Measurements from ENCODE around the gene U2AF1L4.

The U2AF1L4 gene

GRCh38 chr19:35738887-35739229 is 6.4 kb downstream of the U2AF1L4 start:
- CTCF ChIA-PET: no interaction called here
- Histone ChIP-seq H3K9me3 (ENCODE audit: control extremely low read depth in 1 of 5, control insufficient read depth in 4 of 5, insufficient read depth in 2 of 5, low read depth in 1 of 5, low read length in 4 of 5) (no peaks in the 10 kb centered on the region), H3K36me3 (ENCODE audit: control insufficient read depth in 4 of 4, insufficient read depth in 4 of 4, low read length in 3 of 4) (peaks cover 7 to 53% (median 39%) of the 10 kb centered on the region in 4 experiments), H3K4me3 (ENCODE audit: control insufficient read depth in 1 of 7, extremely low read depth in 1 of 7, insufficient read depth in 4 of 7, low read depth in 2 of 7, low read length in 6 of 7) (no peak overlapping the region), H3K4me1 (ENCODE audit: control extremely low read depth in 1 of 4, control insufficient read depth in 4 of 4, insufficient read depth in 4 of 4, low read length in 3 of 4) (peaks cover 4 to 40% (median 36%) of the 10 kb centered on the region in 4 experiments), H3K27ac (ENCODE audit: insufficient read depth in 1 of 2, low read depth in 1 of 2, low read length in 2 of 2, poor library complexity in 1 of 2, severe bottlenecking in 2 of 2) (no peak overlapping the region), H3K27me3 (replicated peaks in 2 of 5; ENCODE audit: control insufficient read depth in 4 of 5, insufficient read depth in 5 of 5, low read length in 4 of 5) (no peaks in the 10 kb centered on the region)
- DNase-seq: no peak
- POLR2A ChIA-PET: no interaction called here
- WGBS (ENCODE audit: insufficient coverage): 80% methylated on average over 1 of the region's 2 CpGs

GRCh38 chr19:35738021-35738886 is 7.0 kb downstream of the U2AF1L4 start:
- ChIA-PET CTCF (interaction anchor here (0.9 to 1.3 kb wide), 4 partner anchors 10 to 44 kb away, joined by 3 to 5 read pairs (median 4); no protein-coding TSS in a partner anchor), POLR2A (no interaction called here)
- H3K4me1 ChIP-seq (ENCODE audit: control extremely low read depth in 1 of 4, control insufficient read depth in 4 of 4, insufficient read depth in 4 of 4, low read length in 3 of 4): peaks cover 4 to 36% (median 32%) of the 10 kb centered on the region in 4 experiments
- H3K4me3 ChIP-seq (ENCODE audit: control insufficient read depth in 1 of 7, extremely low read depth in 1 of 7, insufficient read depth in 4 of 7, low read depth in 2 of 7, low read length in 6 of 7): no peak overlapping the region
- H3K36me3 ChIP-seq (ENCODE audit: control insufficient read depth in 4 of 4, insufficient read depth in 4 of 4, low read length in 3 of 4): peaks cover 7 to 59% (median 45%) of the 10 kb centered on the region in 4 experiments
- H3K9me3 ChIP-seq (ENCODE audit: control extremely low read depth in 1 of 5, control insufficient read depth in 4 of 5, insufficient read depth in 2 of 5, low read depth in 1 of 5, low read length in 4 of 5): no peaks in the 10 kb centered on the region
- 93% methylated on average over 31 of the region's 37 CpGs for WGBS (ENCODE audit: insufficient coverage)
- H3K27ac ChIP-seq (ENCODE audit: insufficient read depth in 1 of 2, low read depth in 1 of 2, low read length in 2 of 2, poor library complexity in 1 of 2, severe bottlenecking in 2 of 2): no peak overlapping the region
- DNase-seq: no peak
- H3K27me3 ChIP-seq (replicated peaks in 2 of 5; ENCODE audit: control insufficient read depth in 4 of 5, insufficient read depth in 5 of 5, low read length in 4 of 5): no peaks in the 10 kb centered on the region

GRCh38 chr19:35736913-35737886 is 8.0 kb downstream of the U2AF1L4 start:
- Histone ChIP-seq H3K4me1 (ENCODE audit: control extremely low read depth in 1 of 4, control insufficient read depth in 4 of 4, insufficient read depth in 4 of 4, low read length in 3 of 4) (peaks cover 4 to 26% (median 22%) of the 10 kb centered on the region in 4 experiments), H3K27me3 (replicated peaks in 2 of 5; ENCODE audit: control insufficient read depth in 4 of 5, insufficient read depth in 5 of 5, low read length in 4 of 5) (no peaks in the 10 kb centered on the region), H3K36me3 (ENCODE audit: control insufficient read depth in 4 of 4, insufficient read depth in 4 of 4, low read length in 3 of 4) (peaks cover 7 to 67% (median 51%) of the 10 kb centered on the region in 4 experiments), H3K4me3 (ENCODE audit: control insufficient read depth in 1 of 7, extremely low read depth in 1 of 7, insufficient read depth in 4 of 7, low read depth in 2 of 7, low read length in 6 of 7) (no peak overlapping the region), H3K27ac (ENCODE audit: insufficient read depth in 1 of 2, low read depth in 1 of 2, low read length in 2 of 2, poor library complexity in 1 of 2, severe bottlenecking in 2 of 2) (no peak overlapping the region), H3K9me3 (ENCODE audit: control extremely low read depth in 1 of 5, control insufficient read depth in 4 of 5, insufficient read depth in 2 of 5, low read depth in 1 of 5, low read length in 4 of 5) (no peaks in the 10 kb centered on the region)
- ChIA-PET POLR2A (interaction anchor here (0.6 kb wide), 1 partner anchor 12 kb away, joined by 4 read pairs; no protein-coding TSS in a partner anchor), CTCF (interaction anchor here (0.9 to 1.3 kb wide), 4 partner anchors 9 to 43 kb away, joined by 3 to 5 read pairs (median 4); no protein-coding TSS in a partner anchor)
- no peak for DNase-seq
- 98% methylated on average over 9 of the region's 22 CpGs for WGBS (ENCODE audit: insufficient coverage)

DNA sequence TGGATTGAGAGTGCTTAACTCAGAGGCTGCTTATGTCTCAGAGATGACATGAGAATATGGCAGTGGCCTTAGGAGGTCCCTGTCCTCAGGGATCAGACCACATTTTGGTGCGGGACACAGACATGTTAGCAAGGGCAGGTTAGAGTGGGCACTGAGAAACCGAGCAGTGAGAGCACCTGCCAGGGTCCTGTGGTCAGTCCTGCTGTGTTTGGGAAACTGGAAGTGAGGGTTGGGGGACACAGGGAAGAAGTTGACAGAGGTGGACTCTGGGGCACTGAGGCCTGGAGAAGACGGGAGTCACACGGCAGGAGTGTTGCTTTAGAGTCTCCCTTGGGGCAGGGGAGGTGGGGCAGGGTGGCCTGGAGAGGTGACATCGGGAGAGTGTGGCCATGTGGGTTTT is 10.3 kb downstream of the U2AF1L4 start:
- POLR2A ChIA-PET: interaction anchor here (0.5 kb wide), 1 partner anchor 16 kb away, joined by 4 read pairs; no protein-coding TSS in a partner anchor
- H3K9me3 ChIP-seq (ENCODE audit: control extremely low read depth in 1 of 5, control insufficient read depth in 4 of 5, insufficient read depth in 2 of 5, low read depth in 1 of 5, low read length in 4 of 5): no peaks in the 10 kb centered on the region
- H3K36me3 ChIP-seq (ENCODE audit: control insufficient read depth in 4 of 4, insufficient read depth in 4 of 4, low read length in 3 of 4): peaks cover 10 to 89% (median 71%) of the 10 kb centered on the region in 4 experiments
- WGBS (ENCODE audit: insufficient coverage): 97% methylated on average over 4 of the region's 5 CpGs
- no peak for DNase-seq
- CTCF ChIA-PET: interaction anchor here (0.9 kb wide), 1 partner anchor 11 kb away, joined by 3 read pairs; no protein-coding TSS in a partner anchor
- no peaks in the 10 kb centered on the region for H3K27me3 ChIP-seq (replicated peaks in 2 of 5; ENCODE audit: control insufficient read depth in 4 of 5, insufficient read depth in 5 of 5, low read length in 4 of 5)
- H3K4me3 ChIP-seq (ENCODE audit: control insufficient read depth in 1 of 7, extremely low read depth in 1 of 7, insufficient read depth in 4 of 7, low read depth in 2 of 7, low read length in 6 of 7): no peak overlapping the region
- H3K27ac ChIP-seq (ENCODE audit: insufficient read depth in 1 of 2, low read depth in 1 of 2, low read length in 2 of 2, poor library complexity in 1 of 2, severe bottlenecking in 2 of 2): no peak overlapping the region
- peaks cover 0 to 4% (median 3%) of the 10 kb centered on the region in 4 experiments for H3K4me1 ChIP-seq (ENCODE audit: control extremely low read depth in 1 of 4, control insufficient read depth in 4 of 4, insufficient read depth in 4 of 4, low read length in 3 of 4)

- WGBS (ENCODE audit: insufficient coverage): 100% methylated on average over 8 of the region's 8 CpGs
- Histone ChIP-seq H3K9me3 (ENCODE audit: control extremely low read depth in 1 of 5, control insufficient read depth in 4 of 5, insufficient read depth in 2 of 5, low read depth in 1 of 5, low read length in 4 of 5) (no peaks in the 10 kb centered on the region), H3K4me3 (ENCODE audit: control insufficient read depth in 1 of 7, extremely low read depth in 1 of 7, insufficient read depth in 4 of 7, low read depth in 2 of 7, low read length in 6 of 7) (no peak overlapping the region), H3K4me1 (ENCODE audit: control extremely low read depth in 1 of 4, control insufficient read depth in 4 of 4, insufficient read depth in 4 of 4, low read length in 3 of 4) (no peaks in the 10 kb centered on the region), H3K27ac (ENCODE audit: insufficient read depth in 1 of 2, low read depth in 1 of 2, low read length in 2 of 2, poor library complexity in 1 of 2, severe bottlenecking in 2 of 2) (no peak overlapping the region), H3K27me3 (replicated peaks in 2 of 5; ENCODE audit: control insufficient read depth in 4 of 5, insufficient read depth in 5 of 5, low read length in 4 of 5) (no peaks in the 10 kb centered on the region), H3K36me3 (ENCODE audit: control insufficient read depth in 4 of 4, insufficient read depth in 4 of 4, low read length in 3 of 4) (peaks cover 10 to 90% (median 76%) of the 10 kb centered on the region in 4 experiments)
- DNase-seq: no peak
- ChIA-PET POLR2A (no interaction called here), CTCF (interaction anchor here (0.9 kb wide), 1 partner anchor 11 kb away, joined by 3 read pairs; no protein-coding TSS in a partner anchor)
Observed at GRCh38 chr19:35734273-35734672, 10.9 kb downstream of the U2AF1L4 start.

DNA sequence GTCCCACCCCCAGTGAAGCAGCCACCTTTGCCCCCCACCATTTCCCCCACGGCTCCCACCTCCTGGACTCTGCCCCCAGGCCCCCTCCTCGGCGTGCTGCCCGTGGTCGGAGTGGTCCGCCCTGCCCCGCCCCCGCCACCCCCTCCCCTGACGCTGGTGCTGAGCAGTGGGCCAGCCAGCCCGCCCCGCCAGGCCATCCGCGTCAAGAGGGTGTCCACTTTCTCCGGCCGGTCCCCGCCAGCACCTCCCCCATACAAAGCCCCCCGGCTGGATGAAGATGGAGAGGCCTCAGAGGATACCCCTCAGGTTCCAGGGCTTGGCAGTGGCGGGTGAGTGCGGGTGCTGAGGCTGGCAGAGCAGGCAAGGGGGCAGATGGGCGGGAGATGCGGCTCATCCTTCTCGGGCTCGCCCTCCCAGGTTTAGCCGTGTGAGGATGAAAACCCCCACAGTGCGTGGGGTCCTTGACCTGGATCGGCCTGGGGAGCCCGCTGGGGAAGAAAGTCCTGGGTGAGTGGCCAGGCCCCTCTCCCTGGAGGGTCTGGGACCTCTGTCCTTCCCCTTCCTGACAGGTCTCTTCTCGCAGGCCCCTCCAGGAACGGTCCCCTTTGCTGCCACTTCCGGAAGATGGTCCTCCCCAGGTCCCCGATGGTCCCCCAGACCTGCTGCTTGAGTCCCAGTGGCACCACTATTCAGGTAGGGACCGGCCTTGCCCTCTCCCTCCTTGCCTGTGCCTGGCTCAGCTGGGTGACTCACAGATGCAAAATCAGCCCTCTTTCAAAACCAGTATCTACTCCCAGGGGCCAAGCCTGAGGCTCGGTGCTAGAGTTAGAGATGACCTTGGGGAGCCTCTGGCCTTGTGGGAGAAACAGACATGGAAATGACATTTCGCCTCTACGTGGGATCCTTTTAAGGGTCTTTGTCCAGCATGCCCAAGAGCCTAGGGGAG is 11.8 kb downstream of the U2AF1L4 start:
- WGBS (ENCODE audit: insufficient coverage): 96% methylated on average over 15 of the region's 35 CpGs
- H3K9me3 ChIP-seq (ENCODE audit: control extremely low read depth in 1 of 5, control insufficient read depth in 4 of 5, insufficient read depth in 2 of 5, low read depth in 1 of 5, low read length in 4 of 5): no peaks in the 10 kb centered on the region
- DNase-seq: no peak
- no peak overlapping the region for H3K4me3 ChIP-seq (ENCODE audit: control insufficient read depth in 1 of 7, extremely low read depth in 1 of 7, insufficient read depth in 4 of 7, low read depth in 2 of 7, low read length in 6 of 7)
- H3K27ac ChIP-seq (ENCODE audit: insufficient read depth in 1 of 2, low read depth in 1 of 2, low read length in 2 of 2, poor library complexity in 1 of 2, severe bottlenecking in 2 of 2): no peak overlapping the region
- no peaks in the 10 kb centered on the region for H3K27me3 ChIP-seq (replicated peaks in 2 of 5; ENCODE audit: control insufficient read depth in 4 of 5, insufficient read depth in 5 of 5, low read length in 4 of 5)
- H3K36me3 ChIP-seq (ENCODE audit: control insufficient read depth in 4 of 4, insufficient read depth in 4 of 4, low read length in 3 of 4): peaks cover 15 to 90% (median 80%) of the 10 kb centered on the region in 4 experiments
- CTCF ChIA-PET: interaction anchor here (0.9 kb wide), 1 partner anchor 10 kb away, joined by 3 read pairs; no protein-coding TSS in a partner anchor
- H3K4me1 ChIP-seq (ENCODE audit: control extremely low read depth in 1 of 4, control insufficient read depth in 4 of 4, insufficient read depth in 4 of 4, low read length in 3 of 4): no peaks in the 10 kb centered on the region
- POLR2A ChIA-PET: no interaction called here

All from common myeloid progenitor, CD34-positive (primary cell).